Progenitor cell of endocrine pancreas (in vitro differentiated cells): ENCODE measurements around the gene FUT4. TPM values are rescaled to one million over a fixed set of nuclear protein-coding genes. Genes with fewer than 3 reads are reported as not detected.

Source experiments
- DNase-seq: peaks from one replicate; pipeline ENCODE4 v3.0.0; 2021; ENCODE audit warnings: low spot score; ENCODE audit not compliant: unreplicated experiment
- H3K27ac Mint-ChIP-seq: 2 replicates; pipeline ENCODE4 v1.8.0; 2021; ENCODE audit warnings: mild to moderate bottlenecking, moderate library complexity, mixed read lengths
- H3K27me3 Mint-ChIP-seq: 2 replicates; pipeline ENCODE4 v1.8.0; 2021; ENCODE audit warnings: mixed read lengths
- H3K36me3 Mint-ChIP-seq: 2 replicates; pipeline ENCODE4 v1.8.0; 2022; ENCODE audit warnings: mixed read lengths; ENCODE audit not compliant: insufficient read depth
- H3K4me1 Mint-ChIP-seq: 2 replicates; pipeline ENCODE4 v1.8.0; 2021; ENCODE audit warnings: low read depth, mixed read lengths
- H3K4me3 Mint-ChIP-seq: 2 replicates; pipeline ENCODE4 v1.8.0; 2021; ENCODE audit warnings: low read depth, mild to moderate bottlenecking, moderate library complexity, mixed read lengths
- H3K9me3 Mint-ChIP-seq: 2 replicates; pipeline ENCODE4 v1.8.0; 2021; ENCODE audit warnings: low read depth, mixed read lengths
- total RNA-seq: library from RNA; stranded (reverse); gene quantifications from 2 replicates; pipeline ENCODE4 v1.2.1, GENCODE V29; 2021
- TF ChIP-seq, protein P1 (sequence below): fragments of 200-600 bp; sonication (generic); IDR thresholded peaks from one replicate; pipeline ENCODE4 v1.5.0; 2021; ENCODE audit warnings: antibody characterized with exemption, mild to moderate bottlenecking; ENCODE audit not compliant: unreplicated experiment

The FUT4 gene
- total RNA-seq, 1 donor from 2014 or later: 6.6 TPM

DNA sequence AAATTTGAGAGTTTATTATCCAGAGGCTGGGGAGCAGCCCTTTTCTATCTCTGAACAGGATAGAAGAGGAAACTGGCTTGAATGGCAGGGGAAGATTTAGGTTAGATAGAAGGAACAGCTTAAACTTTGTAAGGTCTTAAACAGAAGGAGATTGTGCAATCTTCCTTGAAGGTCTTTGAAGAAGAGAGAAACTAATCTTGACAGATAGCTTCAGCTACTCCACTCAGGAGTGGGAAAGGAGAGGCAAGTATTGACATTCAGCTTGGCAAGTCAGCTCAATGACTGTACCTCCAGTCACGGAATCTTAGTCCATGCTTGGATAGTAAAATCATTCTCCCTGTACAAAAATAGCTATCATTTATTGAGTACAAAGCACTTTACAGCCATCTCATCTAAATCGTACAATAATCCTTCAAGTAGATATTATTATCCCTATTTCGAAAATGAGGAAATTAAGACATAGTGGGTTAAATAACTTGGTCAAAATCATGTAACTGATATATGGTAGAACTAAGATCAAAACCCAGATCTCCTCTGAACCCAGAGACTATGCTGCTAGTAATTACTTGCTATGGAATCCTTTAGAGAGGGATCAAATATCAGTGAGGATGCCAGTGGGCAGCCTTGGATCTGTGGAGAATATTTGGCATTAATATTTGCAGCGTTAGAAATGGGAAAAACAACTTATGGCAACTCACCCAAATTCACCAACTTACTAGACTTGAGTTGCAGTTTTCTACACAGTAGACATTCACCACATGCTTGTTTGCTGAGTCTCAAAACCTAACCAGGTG lies 16.9 kb upstream of the FUT4 start:
- DNase-seq: no peak
- Mint-ChIP-seq H3K9me3 (no peaks in the 10 kb centered on the region), H3K27ac (no peak overlapping the region), H3K4me1 (no peaks in the 10 kb centered on the region), H3K27me3 (peaks cover 19% of the 10 kb centered on the region), H3K4me3 (no peak overlapping the region), H3K36me3 (no peaks in the 10 kb centered on the region)
- TF ChIP-seq, protein P1, sequence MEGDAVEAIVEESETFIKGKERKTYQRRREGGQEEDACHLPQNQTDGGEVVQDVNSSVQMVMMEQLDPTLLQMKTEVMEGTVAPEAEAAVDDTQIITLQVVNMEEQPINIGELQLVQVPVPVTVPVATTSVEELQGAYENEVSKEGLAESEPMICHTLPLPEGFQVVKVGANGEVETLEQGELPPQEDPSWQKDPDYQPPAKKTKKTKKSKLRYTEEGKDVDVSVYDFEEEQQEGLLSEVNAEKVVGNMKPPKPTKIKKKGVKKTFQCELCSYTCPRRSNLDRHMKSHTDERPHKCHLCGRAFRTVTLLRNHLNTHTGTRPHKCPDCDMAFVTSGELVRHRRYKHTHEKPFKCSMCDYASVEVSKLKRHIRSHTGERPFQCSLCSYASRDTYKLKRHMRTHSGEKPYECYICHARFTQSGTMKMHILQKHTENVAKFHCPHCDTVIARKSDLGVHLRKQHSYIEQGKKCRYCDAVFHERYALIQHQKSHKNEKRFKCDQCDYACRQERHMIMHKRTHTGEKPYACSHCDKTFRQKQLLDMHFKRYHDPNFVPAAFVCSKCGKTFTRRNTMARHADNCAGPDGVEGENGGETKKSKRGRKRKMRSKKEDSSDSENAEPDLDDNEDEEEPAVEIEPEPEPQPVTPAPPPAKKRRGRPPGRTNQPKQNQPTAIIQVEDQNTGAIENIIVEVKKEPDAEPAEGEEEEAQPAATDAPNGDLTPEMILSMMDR: no peak

DNA sequence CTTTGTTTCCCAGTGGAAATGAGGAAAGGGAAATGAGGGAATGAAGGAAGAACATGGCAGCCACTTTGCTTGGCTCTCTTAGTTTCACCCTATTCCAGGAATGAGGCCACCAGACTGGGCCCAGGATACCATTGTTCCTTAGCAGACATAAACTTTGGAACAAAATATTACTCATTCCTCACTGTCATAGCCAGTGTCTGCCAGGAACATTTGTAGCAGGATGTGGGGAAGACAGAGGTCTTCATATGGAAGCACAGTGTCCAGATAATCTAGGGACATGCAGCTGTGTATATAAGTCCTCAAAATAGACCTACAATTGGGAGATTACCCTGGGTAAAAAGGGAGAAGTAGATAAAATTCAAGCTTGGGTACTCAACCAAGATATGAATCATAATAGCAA lies 15.2 kb upstream of the FUT4 start:
- TF ChIP-seq, protein P1: no peak
- Mint-ChIP-seq H3K4me1 (no peaks in the 10 kb centered on the region), H3K27ac (no peak overlapping the region), H3K4me3 (no peak overlapping the region), H3K27me3 (peaks cover 20% of the 10 kb centered on the region), H3K36me3 (no peaks in the 10 kb centered on the region), H3K9me3 (no peaks in the 10 kb centered on the region)
- no peak for DNase-seq

DNA sequence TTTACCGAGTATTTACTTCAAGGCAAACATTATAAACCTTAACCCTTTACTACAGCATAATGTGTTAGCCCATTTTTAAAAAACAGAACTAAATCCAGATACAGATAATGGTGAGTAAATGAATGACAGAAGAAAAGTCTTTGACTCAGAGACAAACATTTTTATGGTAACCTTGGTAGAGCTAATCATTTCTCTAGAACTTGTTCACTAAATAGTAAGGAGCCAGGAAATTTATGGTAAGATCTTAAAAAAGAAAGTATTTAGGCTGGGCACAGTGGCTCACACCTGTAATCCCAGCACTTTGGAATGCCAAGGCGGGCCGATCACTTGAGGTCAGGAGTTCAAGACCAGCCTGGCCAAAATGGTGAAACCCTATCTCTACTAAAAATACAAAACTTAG lies 11.5 kb upstream of the FUT4 start:
- Mint-ChIP-seq H3K4me1 (peaks cover 2% of the 10 kb centered on the region), H3K27ac (no peak overlapping the region), H3K4me3 (no peak overlapping the region), H3K36me3 (no peaks in the 10 kb centered on the region), H3K9me3 (no peaks in the 10 kb centered on the region), H3K27me3 (peaks cover 15% of the 10 kb centered on the region)
- no peak for DNase-seq
- TF ChIP-seq, protein P1: no peak

DNA sequence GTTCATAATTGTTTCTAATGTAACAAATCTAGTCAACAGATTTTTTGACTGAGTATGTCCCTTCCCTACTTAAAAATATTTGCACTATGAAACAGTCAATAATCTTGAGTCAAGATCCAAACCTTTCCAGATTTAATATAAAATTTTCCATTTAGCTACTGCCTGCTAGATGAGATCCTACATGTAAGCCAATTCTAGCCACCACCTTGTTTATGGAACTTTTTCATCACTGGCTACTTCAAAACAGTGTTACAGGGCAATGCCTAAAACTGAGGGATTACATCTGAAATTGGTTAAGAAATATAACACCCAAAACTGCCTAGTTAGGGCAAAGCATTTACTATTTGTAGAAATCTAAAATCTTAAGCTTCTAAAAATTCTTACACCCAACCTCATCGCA lies 10.5 kb upstream of the FUT4 start:
- H3K27me3 Mint-ChIP-seq: peaks cover 10% of the 10 kb centered on the region
- H3K36me3 Mint-ChIP-seq: no peaks in the 10 kb centered on the region
- DNase-seq: no peak
- no peak overlapping the region for H3K27ac Mint-ChIP-seq
- peaks cover 2% of the 10 kb centered on the region for H3K4me1 Mint-ChIP-seq
- H3K9me3 Mint-ChIP-seq: no peaks in the 10 kb centered on the region
- no peak overlapping the region for H3K4me3 Mint-ChIP-seq
- TF ChIP-seq, protein P1: no peak

DNA sequence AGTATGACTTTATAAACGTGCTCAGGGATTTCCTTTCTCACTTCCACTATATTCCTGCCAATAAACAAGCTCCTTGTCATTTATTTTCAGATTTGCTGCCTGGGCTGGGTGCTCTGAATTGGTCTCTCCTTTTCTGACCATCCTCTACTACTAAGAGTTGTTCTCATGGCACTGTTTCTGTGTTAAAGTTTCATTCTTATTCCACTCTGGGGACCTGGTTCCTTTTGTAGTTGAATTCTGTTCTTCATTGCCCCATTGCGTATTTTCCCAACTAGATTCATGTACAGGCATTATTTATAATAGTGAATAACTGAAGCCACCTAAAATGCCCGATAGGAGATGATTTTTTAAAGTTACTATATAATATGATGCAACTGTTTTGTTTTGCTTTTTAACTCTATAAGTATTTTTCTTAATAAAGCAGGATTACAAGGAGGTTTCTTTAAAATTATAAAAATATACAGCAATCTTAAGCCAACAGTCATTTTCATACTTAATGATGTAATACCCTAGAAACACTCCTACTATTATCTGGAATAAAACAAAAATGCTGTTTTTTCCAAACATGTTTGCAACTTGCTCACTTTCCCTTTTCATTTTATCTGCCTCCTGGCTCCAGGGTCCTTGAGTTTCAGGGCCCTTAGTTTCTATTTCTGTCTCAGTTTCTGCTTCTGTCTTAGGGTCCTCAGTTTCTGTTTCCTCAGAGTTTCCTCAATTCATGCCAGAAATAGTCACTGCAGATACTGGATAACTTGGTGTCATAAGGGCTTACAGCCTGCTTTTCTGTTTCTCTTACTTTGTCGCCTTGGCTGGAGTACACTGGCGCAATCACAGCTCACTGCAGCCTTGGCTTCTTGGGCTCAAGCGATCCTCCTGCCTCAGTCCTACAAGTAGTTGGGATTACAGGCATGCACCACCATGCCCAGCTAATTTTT lies 9.8 kb upstream of the FUT4 start:
- Mint-ChIP-seq H3K9me3 (no peaks in the 10 kb centered on the region), H3K27me3 (peaks cover 6% of the 10 kb centered on the region), H3K4me3 (no peak overlapping the region), H3K4me1 (peaks cover 2% of the 10 kb centered on the region), H3K36me3 (no peaks in the 10 kb centered on the region), H3K27ac (no peak overlapping the region)
- no peak for DNase-seq
- TF ChIP-seq, protein P1: no peak
